Calu3 (cell line): ENCODE measurements around the gene UBXN11. TPM values are rescaled to one million over a fixed set of nuclear protein-coding genes. Genes with fewer than 3 reads are reported as not detected.
A peak's percentile ranks its signal among the peaks of the same experiment; 100 is the strongest.

Source experiments
- BruUV-seq: library from RNA; stranded (reverse); fragments of 400-500 nt; replicated peaks from 2 replicates; lab custom pipeline; 2021; lab: Mats Ljungman, UMichigan
- CTCF ChIA-PET: fragments of 300-600 bp; sonication (Branson Sonifier 250); formaldehyde crosslinking; loops from one replicate; lab custom pipeline; 2022; ENCODE audit warnings: antibody characterized with exemption; lab: Charles Lee
- DNase-seq: peaks from one replicate; pipeline ENCODE4 v3.0.0; 2022
- H3K27ac Mint-ChIP-seq: one replicate; pipeline ENCODE4 v1.8.0; 2022; ENCODE audit warnings: mixed read lengths; ENCODE audit not compliant: unreplicated experiment
- H3K27me3 Mint-ChIP-seq: one replicate; pipeline ENCODE4 v1.8.0; 2022; ENCODE audit warnings: mixed read lengths; ENCODE audit not compliant: unreplicated experiment
- H3K36me3 Mint-ChIP-seq: one replicate; pipeline ENCODE4 v1.8.0; 2022; ENCODE audit warnings: mild to moderate bottlenecking, moderate library complexity, mixed read lengths; ENCODE audit not compliant: insufficient read depth, unreplicated experiment
- H3K4me1 Mint-ChIP-seq: one replicate; pipeline ENCODE4 v1.8.0; 2022; ENCODE audit warnings: mild to moderate bottlenecking, low read depth, mixed read lengths; ENCODE audit not compliant: unreplicated experiment
- H3K4me3 Mint-ChIP-seq: one replicate; pipeline ENCODE4 v1.8.0; 2022; ENCODE audit warnings: mild to moderate bottlenecking, low read depth, moderate library complexity, mixed read lengths; ENCODE audit not compliant: unreplicated experiment
- H3K9me3 Mint-ChIP-seq: one replicate; pipeline ENCODE4 v1.8.0; 2022; ENCODE audit warnings: low read depth, mixed read lengths; ENCODE audit not compliant: unreplicated experiment
- intact Hi-C: fragments of 100-400 bp; cut with micrococcal nuclease; formaldehyde crosslinking; loops from one replicate; pipeline ENCODE4 v1.10.0; 2022; ENCODE audit not compliant: unreplicated experiment
- total RNA-seq: library from RNA; stranded (reverse); gene quantifications from 2 replicates; pipeline ENCODE4 v1.2.3, GENCODE V29; 2022
- TF ChIP-seq, protein P1 (sequence below): fragments of 200-600 bp; IDR thresholded peaks from one replicate; pipeline ENCODE4 v1.8.0; 2022; ENCODE audit warnings: antibody characterized with exemption; ENCODE audit not compliant: unreplicated experiment

The UBXN11 gene
- total RNA-seq, 1 experiment from 2014 or later: 24.0 TPM

DNA sequence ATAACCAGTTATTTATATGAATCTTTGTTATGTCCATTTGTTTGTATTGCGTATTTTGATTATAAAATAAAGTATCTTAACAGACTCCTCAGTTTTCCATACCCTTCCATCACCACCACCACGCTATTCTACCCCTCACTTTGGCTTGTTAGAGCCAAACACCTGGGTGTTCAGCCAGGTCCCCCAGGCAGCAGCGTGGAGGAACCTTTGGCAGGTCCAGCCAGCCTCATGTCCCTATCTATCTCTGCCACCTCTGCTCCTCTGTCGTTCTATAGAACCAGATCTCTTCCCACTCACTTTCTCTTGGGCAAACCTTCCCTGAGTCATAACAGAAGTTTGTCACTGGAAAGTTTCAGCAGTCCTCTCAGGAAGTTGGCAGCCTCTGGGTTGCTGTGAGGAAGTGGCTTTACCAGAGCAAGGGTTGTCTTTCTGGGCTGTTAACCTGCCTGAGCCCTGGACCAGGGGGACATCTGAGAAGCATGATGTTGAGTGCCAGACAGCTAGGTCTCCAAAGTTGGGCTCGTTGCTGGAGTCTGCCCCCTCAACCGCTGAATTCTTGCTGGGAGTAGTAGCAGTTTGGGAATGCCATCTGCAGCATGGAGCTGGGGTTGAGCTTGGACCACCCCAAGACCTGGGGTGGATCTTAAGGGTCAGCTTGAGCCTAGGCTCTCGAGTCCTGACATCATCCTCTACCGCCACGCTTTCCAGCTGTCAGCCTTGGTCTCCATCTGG, 27.5 kb downstream of the UBXN11 start:
- no peak for DNase-seq
- CTCF ChIA-PET: interaction anchor here (1.0 to 1.2 kb wide), 2 partner anchors 113 to 138 kb away, joined by 3 read pairs; no protein-coding TSS in a partner anchor

DNA sequence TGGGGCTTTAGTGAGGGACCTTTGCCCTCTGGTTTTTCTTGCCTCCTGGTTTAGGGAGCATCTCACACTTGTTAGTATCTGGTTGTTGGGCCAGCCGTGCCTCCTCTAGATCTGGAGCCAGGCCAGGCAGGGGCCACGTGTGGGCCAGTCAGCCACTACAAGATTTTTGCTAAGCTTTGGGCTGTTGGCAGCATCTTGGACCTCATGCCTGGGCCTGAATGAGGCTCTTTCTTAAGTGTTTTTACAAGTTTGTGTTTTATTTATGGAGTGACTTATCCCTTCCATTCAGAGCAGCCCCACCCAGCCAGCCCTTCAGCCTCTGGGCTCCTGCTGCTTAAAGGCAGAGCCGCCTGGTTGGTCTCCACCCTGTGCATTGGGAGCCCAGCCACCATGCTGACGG, 28.1 kb downstream of the UBXN11 start:
- DNase-seq: no peak
- Mint-ChIP-seq H3K36me3 (peaks cover 68% of the 10 kb centered on the region), H3K9me3 (no peaks in the 10 kb centered on the region), H3K27me3 (no peaks in the 10 kb centered on the region), H3K27ac (peak overlapping the region; percentile 92), H3K4me3 (peak overlapping the region; percentile 38), H3K4me1 (peaks cover 60% of the 10 kb centered on the region)
- intact Hi-C loops: loop anchor here (5.0 to 10.0 kb wide), 2 partner anchors 84 to 116 kb away; no protein-coding TSS in a partner anchor
- CTCF ChIA-PET: interaction anchor here (0.5 to 1.3 kb wide), 3 partner anchors 21 to 113 kb away, joined by 3 to 6 read pairs (median 3); no protein-coding TSS in a partner anchor
- no TSS peak for BruUV-seq
- TF ChIP-seq, protein P1, sequence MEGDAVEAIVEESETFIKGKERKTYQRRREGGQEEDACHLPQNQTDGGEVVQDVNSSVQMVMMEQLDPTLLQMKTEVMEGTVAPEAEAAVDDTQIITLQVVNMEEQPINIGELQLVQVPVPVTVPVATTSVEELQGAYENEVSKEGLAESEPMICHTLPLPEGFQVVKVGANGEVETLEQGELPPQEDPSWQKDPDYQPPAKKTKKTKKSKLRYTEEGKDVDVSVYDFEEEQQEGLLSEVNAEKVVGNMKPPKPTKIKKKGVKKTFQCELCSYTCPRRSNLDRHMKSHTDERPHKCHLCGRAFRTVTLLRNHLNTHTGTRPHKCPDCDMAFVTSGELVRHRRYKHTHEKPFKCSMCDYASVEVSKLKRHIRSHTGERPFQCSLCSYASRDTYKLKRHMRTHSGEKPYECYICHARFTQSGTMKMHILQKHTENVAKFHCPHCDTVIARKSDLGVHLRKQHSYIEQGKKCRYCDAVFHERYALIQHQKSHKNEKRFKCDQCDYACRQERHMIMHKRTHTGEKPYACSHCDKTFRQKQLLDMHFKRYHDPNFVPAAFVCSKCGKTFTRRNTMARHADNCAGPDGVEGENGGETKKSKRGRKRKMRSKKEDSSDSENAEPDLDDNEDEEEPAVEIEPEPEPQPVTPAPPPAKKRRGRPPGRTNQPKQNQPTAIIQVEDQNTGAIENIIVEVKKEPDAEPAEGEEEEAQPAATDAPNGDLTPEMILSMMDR: no peak

More for the DNA sequence above, 27.5 kb downstream of the UBXN11 start:
- Mint-ChIP-seq H3K36me3 (peaks cover 73% of the 10 kb centered on the region), H3K27me3 (no peaks in the 10 kb centered on the region), H3K4me3 (peak overlapping the region; percentile 81), H3K4me1 (peaks cover 60% of the 10 kb centered on the region), H3K9me3 (no peaks in the 10 kb centered on the region), H3K27ac (peak overlapping the region; percentile 92)
- TF ChIP-seq, protein P1: no peak
- intact Hi-C loops: loop anchor here (5.0 to 10.0 kb wide), 2 partner anchors 83 to 116 kb away; no protein-coding TSS in a partner anchor
- TSS peak; percentile 71 for BruUV-seq

DNA sequence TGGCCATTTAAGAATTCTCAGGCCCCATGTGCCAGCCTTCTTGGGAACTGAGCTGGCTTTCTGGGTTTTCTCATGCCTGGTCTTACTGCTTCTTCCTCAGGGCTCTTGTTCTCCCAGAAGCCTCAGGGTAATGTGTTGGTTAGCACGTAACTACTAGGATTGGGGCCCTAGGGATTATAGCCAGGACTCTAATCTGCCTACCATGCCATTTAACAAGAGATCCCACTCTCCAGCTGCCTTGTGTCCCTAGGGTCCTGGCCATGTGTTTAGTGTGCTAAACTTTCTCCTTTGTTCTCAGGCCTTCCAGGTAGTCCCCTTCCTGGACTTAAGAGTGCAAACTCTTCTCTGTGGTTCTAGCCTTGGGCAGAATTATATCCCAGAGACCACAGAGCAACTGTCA, 28.7 kb downstream of the UBXN11 start:
- peaks cover 65% of the 10 kb centered on the region for H3K36me3 Mint-ChIP-seq

DNA sequence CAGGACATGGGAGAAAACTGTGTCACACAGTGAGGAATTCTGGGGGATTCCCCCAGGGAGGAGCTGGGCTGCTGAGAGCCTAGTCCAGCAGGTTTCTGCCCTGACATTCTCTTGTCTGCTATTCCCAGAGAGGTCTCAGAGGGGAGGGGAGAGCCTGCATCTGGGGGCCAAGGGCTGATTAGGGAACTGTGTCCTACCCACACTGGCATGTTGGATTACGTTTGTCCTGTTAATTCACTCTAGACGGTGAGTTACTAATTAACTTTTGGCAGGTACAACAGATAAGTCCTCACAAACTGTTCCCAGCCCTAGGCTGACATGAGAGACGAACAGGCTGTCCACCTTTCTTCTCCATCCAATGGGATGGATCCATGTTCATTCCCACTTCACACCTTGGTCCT, 29.2 kb downstream of the UBXN11 start:
- Mint-ChIP-seq H3K27me3 (no peaks in the 10 kb centered on the region), H3K36me3 (peaks cover 69% of the 10 kb centered on the region), H3K27ac (no peak overlapping the region), H3K4me1 (peaks cover 60% of the 10 kb centered on the region), H3K9me3 (no peaks in the 10 kb centered on the region), H3K4me3 (peak overlapping the region; percentile 9)
- TF ChIP-seq, protein P1: no peak
- DNase-seq: no peak
- BruUV-seq: no TSS peak
- CTCF ChIA-PET: interaction anchor here (1.0 to 1.3 kb wide), 2 partner anchors 34 to 108 kb away, joined by 3 to 6 read pairs; partner anchors contain the start of gene ZNF593
- intact Hi-C loops: loop anchor here (5.0 to 10.0 kb wide), 2 partner anchors 85 to 118 kb away; no protein-coding TSS in a partner anchor

More for the DNA sequence above, 28.7 kb downstream of the UBXN11 start:
- CTCF ChIA-PET: interaction anchor here (0.5 to 1.3 kb wide), 4 partner anchors 21 to 114 kb away, joined by 3 to 6 read pairs (median 3); partner anchors contain the start of gene ZNF593
- Mint-ChIP-seq H3K27me3 (no peaks in the 10 kb centered on the region), H3K4me1 (peaks cover 60% of the 10 kb centered on the region), H3K4me3 (no peak overlapping the region), H3K9me3 (no peaks in the 10 kb centered on the region), H3K27ac (no peak overlapping the region)
- no peak for DNase-seq
- no TSS peak for BruUV-seq
- intact Hi-C loops: loop anchor here (5.0 to 10.0 kb wide), 2 partner anchors 85 to 117 kb away; no protein-coding TSS in a partner anchor
- TF ChIP-seq, protein P1: no peak
